ENCODE results near the gene CFAP53.

The CFAP53 gene

DNA sequence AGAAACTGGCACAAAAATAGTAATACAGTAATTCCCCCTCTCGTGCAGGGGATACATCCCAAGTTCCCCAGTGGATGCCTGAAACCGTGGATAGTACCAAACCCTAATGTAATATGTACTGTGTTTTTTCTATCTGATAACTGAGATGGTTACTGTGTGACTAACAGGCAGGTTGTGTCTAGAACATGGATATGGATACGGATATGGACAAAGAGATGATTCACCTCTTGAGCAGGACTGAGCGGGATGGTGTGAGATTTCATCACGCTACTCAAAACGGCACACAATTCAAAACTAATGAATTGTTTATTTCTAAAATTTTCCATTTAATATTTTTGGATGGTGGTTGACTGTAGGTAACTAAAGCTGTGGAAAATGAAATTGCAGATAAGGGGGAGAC, 11.6 kb upstream of the CFAP53 start:
- peak; percentile 81 for DNase-seq (ENCODE audit: low read depth)
- H3K4me3 ChIP-seq (ENCODE audit: control insufficient read depth, low read depth, low read length), result no peak overlapping the region
- no peak for TF ChIP-seq CTCF (conservative IDR thresholded peaks at IDR 0.05; ENCODE audit: control insufficient read depth, insufficient read depth, low read depth, low read length)

DNA sequence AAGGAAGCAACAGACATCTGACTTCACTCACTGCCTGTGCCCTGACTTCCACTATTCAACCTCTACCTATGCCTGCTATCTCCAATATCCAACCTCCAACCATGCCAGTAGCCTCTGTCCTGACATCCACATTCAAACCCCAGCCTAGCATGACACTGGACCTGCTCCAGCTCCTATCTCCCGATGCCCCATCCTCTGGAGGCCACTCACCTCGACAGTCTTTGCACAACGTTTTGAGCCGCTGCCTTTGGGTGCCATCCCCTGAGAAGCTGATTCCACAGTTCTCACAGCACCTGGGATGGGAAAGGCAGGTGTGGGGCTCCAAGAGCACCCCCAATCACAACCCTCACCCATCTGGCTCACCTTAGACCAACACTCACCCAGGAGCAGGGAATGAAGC, 10.2 kb upstream of the CFAP53 start:
- no peak overlapping the region for H3K4me3 ChIP-seq (ENCODE audit: control insufficient read depth, low read depth, low read length)
- no peak for DNase-seq (ENCODE audit: low read depth)
- TF ChIP-seq CTCF (conservative IDR thresholded peaks at IDR 0.05; ENCODE audit: control insufficient read depth, insufficient read depth, low read depth, low read length), result no peak

DNA sequence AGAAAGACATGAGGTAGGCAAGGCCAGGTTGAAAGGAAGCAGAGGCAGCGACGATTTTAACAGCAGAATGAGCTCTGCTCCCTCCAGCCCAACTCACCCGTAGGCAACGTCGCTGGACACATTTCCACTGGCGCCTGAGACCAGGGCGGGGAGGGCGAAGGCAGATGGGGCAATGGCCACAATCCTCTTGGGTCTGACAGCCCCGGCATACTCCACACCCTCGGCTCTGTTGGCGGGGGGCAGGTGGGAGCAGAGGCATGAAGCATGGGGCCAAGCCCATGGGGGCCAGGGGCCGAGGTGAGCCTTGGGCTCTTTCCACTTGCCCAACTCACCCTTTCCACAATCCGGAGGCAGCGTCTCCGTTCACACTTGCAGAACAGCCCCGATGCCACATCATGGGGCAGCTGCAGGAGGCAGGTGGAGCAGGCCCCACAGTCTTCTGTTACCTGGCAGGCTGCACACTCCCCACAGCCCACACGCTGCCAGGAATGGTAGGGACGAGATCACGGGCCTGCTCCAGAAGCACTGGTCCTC, 9.3 kb upstream of the CFAP53 start:
- no peak overlapping the region for H3K4me3 ChIP-seq (ENCODE audit: control insufficient read depth, low read depth, low read length)
- TF ChIP-seq CTCF (conservative IDR thresholded peaks at IDR 0.05; ENCODE audit: control insufficient read depth, insufficient read depth, low read depth, low read length), result no peak
- DNase-seq (ENCODE audit: low read depth), result no peak

GRCh38 chr18:50274941-50275340, 8.6 kb upstream of the CFAP53 start:
- no peak for DNase-seq (ENCODE audit: low read depth)
- TF ChIP-seq CTCF (conservative IDR thresholded peaks at IDR 0.05; ENCODE audit: control insufficient read depth, insufficient read depth, low read depth, low read length), result no peak
- H3K4me3 ChIP-seq (ENCODE audit: control insufficient read depth, low read depth, low read length), result no peak overlapping the region

GRCh38 chr18:50274044-50274442, 7.7 kb upstream of the CFAP53 start:
- no peak overlapping the region for H3K4me3 ChIP-seq (ENCODE audit: control insufficient read depth, low read depth, low read length)
- no peak for TF ChIP-seq CTCF (conservative IDR thresholded peaks at IDR 0.05; ENCODE audit: control insufficient read depth, insufficient read depth, low read depth, low read length)
- no peak for DNase-seq (ENCODE audit: low read depth)

- no peak overlapping the region for H3K4me3 ChIP-seq (ENCODE audit: control insufficient read depth, low read depth, low read length)
- TF ChIP-seq CTCF (conservative IDR thresholded peaks at IDR 0.05; ENCODE audit: control insufficient read depth, insufficient read depth, low read depth, low read length), result no peak
- DNase-seq (ENCODE audit: low read depth), result no peak
Measured at GRCh38 chr18:50273203-50274043, 7.1 kb upstream of the CFAP53 start.

All from fibroblast of mammary gland (primary cell).